CD4-positive, alpha-beta memory T cell (primary cell): ENCODE results near the gene MACROD2. TPM values are rescaled to one million over a fixed set of nuclear protein-coding genes. Genes with fewer than 3 reads are reported as not detected.

ENCODE experiments used
- CTCF ChIA-PET: fragments of 350-600 bp; sonication (Branson Sonifier 250); formaldehyde crosslinking; loops from one replicate; lab custom pipeline; 2021; ENCODE audit warnings: inconsistent platforms; ENCODE audit not compliant: partially characterized antibody; lab: Charles Lee
- POLR2A ChIA-PET: fragments of 350-600 bp; sonication (Branson Sonifier 250); formaldehyde crosslinking; loops from one replicate; lab custom pipeline; 2021; ENCODE audit not compliant: partially characterized antibody; lab: Charles Lee
- DNase-seq, 5 donors: peaks; one replicate each; pipeline versions ENCODE4 v3.0.0 to v3.0.0-alpha.2; 2020 to 2022; ENCODE audit warnings: mixed read lengths in 1 of 5
- H3K27ac ChIP-seq: one replicate; pipeline ENCODE4 v1.7.0; 2013; ENCODE audit warnings: low read depth, low read length
- H3K27me3 ChIP-seq: 2 replicates; pipeline ENCODE4 v1.7.0; 2013; ENCODE audit warnings: mild to moderate bottlenecking, low read length, moderate library complexity; ENCODE audit not compliant: insufficient read depth
- H3K36me3 ChIP-seq: 2 replicates; pipeline ENCODE4 v1.7.0; 2013; ENCODE audit warnings: mild to moderate bottlenecking, low read length, moderate library complexity; ENCODE audit not compliant: insufficient read depth
- H3K4me1 ChIP-seq: 2 replicates; pipeline ENCODE4 v1.7.0; 2013; ENCODE audit warnings: mild to moderate bottlenecking, low read length, moderate library complexity; ENCODE audit not compliant: insufficient read depth
- H3K4me3 ChIP-seq, 2 donors: one replicate each; pipeline ENCODE4 v1.7.0; 2013; ENCODE audit warnings: low read length in 2 of 2, mild to moderate bottlenecking in 1 of 2
- H3K9me3 ChIP-seq, 2 donors: one replicate each; pipeline ENCODE4 v1.7.0; 2013; ENCODE audit warnings: low read length in 2 of 2, control low read depth in 1 of 2; ENCODE audit not compliant: control insufficient read depth in 1 of 2
- H3K27ac Mint-ChIP-seq, 7 donors: one replicate each; pipeline ENCODE4 v1.8.0; 2020 to 2021; ENCODE audit warnings: mixed read lengths in 7 of 7, mild to moderate bottlenecking in 6 of 7, inconsistent platforms in 3 of 7, moderate library complexity in 3 of 7
- H3K27me3 Mint-ChIP-seq, 2 donors: one replicate each; pipeline ENCODE4 v1.8.0; 2020 to 2021; ENCODE audit warnings: mixed read lengths in 2 of 2
- H3K36me3 Mint-ChIP-seq, 2 donors: one replicate each; pipeline ENCODE4 v1.8.0; 2020 to 2021; ENCODE audit warnings: mixed read lengths in 2 of 2, inconsistent platforms in 1 of 2, mild to moderate bottlenecking in 1 of 2
- H3K4me1 Mint-ChIP-seq, 4 donors: one replicate each; pipeline ENCODE4 v1.8.0; 2020 to 2021; ENCODE audit warnings: mixed read lengths in 4 of 4, mild to moderate bottlenecking in 1 of 4
- H3K4me3 Mint-ChIP-seq, 8 donors: one replicate each; pipeline ENCODE4 v1.8.0; 2020 to 2021; ENCODE audit warnings: mixed read lengths in 8 of 8, mild to moderate bottlenecking in 7 of 8, moderate library complexity in 6 of 8, inconsistent platforms in 3 of 8
- H3K9me3 Mint-ChIP-seq, 8 donors: one replicate each; pipeline ENCODE4 v1.8.0; 2020 to 2021; ENCODE audit warnings: mixed read lengths in 8 of 8, mild to moderate bottlenecking in 5 of 8, inconsistent platforms in 3 of 8, moderate library complexity in 1 of 8
- intact Hi-C: fragments of 100-400 bp; cut with micrococcal nuclease; formaldehyde crosslinking; loops from one replicate; pipeline ENCODE4 v1.15.1; 2023
- polyA plus RNA-seq, 2 donors: library from polyadenylated mRNA; unstranded; fragments of 300-500 nt; fragmentation: Illumina TruSeq; gene quantifications; one replicate each; pipeline ENCODE4 v1.2.3, GENCODE V29; 2021
- total RNA-seq, 2 experiments: library from RNA; stranded (reverse); gene quantifications; one replicate each; pipeline ENCODE4 v1.2.3, GENCODE V29; 2021

The MACROD2 gene
- total and polyA plus RNA-seq, 4 experiments from 2014 or later = not detected

DNA sequence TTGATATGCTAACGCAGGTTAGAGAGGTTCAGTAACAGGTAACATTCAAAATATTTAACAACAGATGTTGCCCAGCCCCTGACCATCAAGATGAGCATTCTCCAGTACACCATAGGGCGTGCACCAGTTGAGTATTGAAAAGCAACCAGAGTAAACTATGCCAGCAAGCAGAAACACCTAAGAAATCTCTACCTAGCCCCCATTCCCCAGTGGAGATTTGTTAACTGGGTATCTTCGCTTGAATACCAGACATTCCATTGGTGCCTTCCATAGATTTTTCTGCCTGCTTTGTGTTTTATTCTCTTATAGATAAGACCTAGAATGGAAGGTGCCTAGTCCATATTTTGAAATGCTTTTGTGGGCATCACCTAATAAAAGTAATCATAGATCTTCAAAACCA is 1954.1 kb downstream of the MACROD2 start:
- Histone ChIP-seq H3K27ac (no peak overlapping the region), H3K4me1 (no peaks in the 10 kb centered on the region), H3K36me3 (no peaks in the 10 kb centered on the region), H3K9me3 (no peaks in the 10 kb centered on the region), H3K27me3 (no peaks in the 10 kb centered on the region), H3K4me3 (no peak overlapping the region)
- intact Hi-C loops = no loop called here
- Mint-ChIP-seq H3K36me3 (no peaks in the 10 kb centered on the region), H3K4me3 (no peak overlapping the region), H3K4me1 (no peaks in the 10 kb centered on the region), H3K27me3 (no peaks in the 10 kb centered on the region), H3K9me3 (peaks cover 0 to 10% (median 4%) of the 10 kb centered on the region in 8 donors), H3K27ac (no peak overlapping the region)
- no peak for DNase-seq
- CTCF ChIA-PET = no interaction called here
- POLR2A ChIA-PET = no interaction called here

DNA sequence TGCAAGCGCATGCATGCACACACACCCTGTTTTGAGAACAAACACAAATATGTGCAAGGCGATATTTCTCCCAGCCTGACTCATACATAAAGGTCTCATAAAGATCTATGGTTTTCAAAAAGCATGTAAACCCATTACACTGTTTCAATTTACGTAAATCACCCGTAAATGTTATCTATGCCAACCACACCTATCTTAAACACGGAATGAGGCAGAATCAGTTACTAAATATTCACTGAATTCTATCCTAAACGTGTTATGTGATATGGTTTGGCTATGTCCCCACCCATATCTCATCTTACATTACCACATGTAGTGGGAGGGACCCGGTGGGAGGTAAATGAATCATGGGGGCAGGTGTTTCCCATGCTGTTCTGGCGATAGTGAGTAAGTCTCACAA is 1956.3 kb downstream of the MACROD2 start:
- H3K36me3 ChIP-seq = no peaks in the 10 kb centered on the region
- H3K9me3 Mint-ChIP-seq = peaks cover 0 to 10% (median 2%) of the 10 kb centered on the region in 8 donors
- H3K4me1 ChIP-seq = no peaks in the 10 kb centered on the region
- no peak overlapping the region for H3K27ac ChIP-seq
- ChIA-PET CTCF (no interaction called here), POLR2A (no interaction called here)
- H3K27ac Mint-ChIP-seq = no peak overlapping the region
- H3K36me3 Mint-ChIP-seq = no peaks in the 10 kb centered on the region
- DNase-seq = no peak
- H3K4me1 Mint-ChIP-seq = no peaks in the 10 kb centered on the region
- H3K9me3 ChIP-seq = no peaks in the 10 kb centered on the region
- H3K4me3 Mint-ChIP-seq = no peak overlapping the region
- intact Hi-C loops = no loop called here
- no peak overlapping the region for H3K4me3 ChIP-seq
- no peaks in the 10 kb centered on the region for H3K27me3 Mint-ChIP-seq
- H3K27me3 ChIP-seq = no peaks in the 10 kb centered on the region

DNA sequence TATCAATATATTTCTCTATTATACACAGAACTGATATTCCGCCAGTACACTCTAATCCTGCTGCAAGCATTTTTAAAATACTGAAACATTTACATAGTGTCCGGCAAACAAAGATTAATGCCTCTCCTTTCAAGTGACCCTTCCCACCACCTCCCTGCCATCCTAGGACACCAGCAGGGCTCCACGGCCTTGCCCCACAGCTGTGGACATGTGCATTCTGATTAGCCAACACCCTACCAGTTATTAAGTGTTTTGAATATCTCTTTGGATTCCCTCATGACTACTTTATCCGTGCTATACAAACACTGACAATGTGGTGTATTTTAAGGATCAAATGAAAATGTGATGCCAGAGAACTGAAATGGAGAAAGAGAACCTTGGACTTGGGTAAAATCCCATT is 1962.8 kb downstream of the MACROD2 start:
- Mint-ChIP-seq H3K36me3 (no peaks in the 10 kb centered on the region), H3K9me3 (peaks cover 0 to 4% (median 2%) of the 10 kb centered on the region in 8 donors), H3K27ac (no peak overlapping the region), H3K4me1 (no peaks in the 10 kb centered on the region), H3K27me3 (no peaks in the 10 kb centered on the region), H3K4me3 (no peak overlapping the region)
- Histone ChIP-seq H3K27me3 (no peaks in the 10 kb centered on the region), H3K9me3 (no peaks in the 10 kb centered on the region), H3K27ac (no peak overlapping the region), H3K36me3 (no peaks in the 10 kb centered on the region), H3K4me3 (no peak overlapping the region), H3K4me1 (no peaks in the 10 kb centered on the region)
- DNase-seq = no peak
- ChIA-PET CTCF (no interaction called here), POLR2A (no interaction called here)
- intact Hi-C loops = no loop called here

- Mint-ChIP-seq H3K36me3 (no peaks in the 10 kb centered on the region), H3K4me1 (no peaks in the 10 kb centered on the region), H3K9me3 (peaks cover 0 to 6% (median 4%) of the 10 kb centered on the region in 8 donors), H3K4me3 (no peak overlapping the region), H3K27ac (no peak overlapping the region), H3K27me3 (no peaks in the 10 kb centered on the region)
- ChIA-PET CTCF (no interaction called here), POLR2A (no interaction called here)
- intact Hi-C loops = no loop called here
- Histone ChIP-seq H3K27me3 (no peaks in the 10 kb centered on the region), H3K9me3 (no peaks in the 10 kb centered on the region), H3K4me1 (no peaks in the 10 kb centered on the region), H3K27ac (no peak overlapping the region), H3K4me3 (no peak overlapping the region), H3K36me3 (no peaks in the 10 kb centered on the region)
- no peak for DNase-seq
Observed at GRCh38 chr20:15965165-15965564, 1969.8 kb downstream of the MACROD2 start.

DNA sequence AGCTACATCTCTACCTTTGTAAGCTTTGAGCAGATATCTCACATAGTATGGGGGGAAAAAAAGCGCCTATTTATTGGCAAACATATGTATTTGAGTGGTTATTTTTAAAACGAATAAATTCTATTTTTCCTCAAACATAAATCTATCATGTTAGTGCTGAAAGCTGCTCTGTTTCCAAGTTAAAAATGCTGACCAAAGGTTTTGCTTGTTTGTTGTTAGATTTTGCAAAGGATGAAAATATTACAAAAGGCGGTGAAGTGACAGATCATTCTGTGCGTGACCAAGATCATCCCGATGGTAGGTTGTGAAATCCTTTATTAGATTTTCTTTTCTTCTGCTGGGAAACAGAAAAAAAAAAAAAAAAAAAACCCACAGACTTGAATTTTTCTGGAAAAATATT is 1972.0 kb downstream of the MACROD2 start:
- intact Hi-C loops = no loop called here
- H3K36me3 ChIP-seq = no peaks in the 10 kb centered on the region
- CTCF ChIA-PET = no interaction called here
- no peak overlapping the region for H3K27ac Mint-ChIP-seq
- no peak overlapping the region for H3K27ac ChIP-seq
- H3K4me1 ChIP-seq = no peaks in the 10 kb centered on the region
- no peaks in the 10 kb centered on the region for H3K4me1 Mint-ChIP-seq
- H3K27me3 ChIP-seq = no peaks in the 10 kb centered on the region
- H3K4me3 ChIP-seq = no peak overlapping the region
- H3K9me3 Mint-ChIP-seq = peaks cover 0 to 15% (median 9%) of the 10 kb centered on the region in 8 donors
- DNase-seq = no peak
- no peaks in the 10 kb centered on the region for H3K27me3 Mint-ChIP-seq
- H3K9me3 ChIP-seq = no peaks in the 10 kb centered on the region
- POLR2A ChIA-PET = no interaction called here
- H3K4me3 Mint-ChIP-seq = no peak overlapping the region
- no peaks in the 10 kb centered on the region for H3K36me3 Mint-ChIP-seq

DNA sequence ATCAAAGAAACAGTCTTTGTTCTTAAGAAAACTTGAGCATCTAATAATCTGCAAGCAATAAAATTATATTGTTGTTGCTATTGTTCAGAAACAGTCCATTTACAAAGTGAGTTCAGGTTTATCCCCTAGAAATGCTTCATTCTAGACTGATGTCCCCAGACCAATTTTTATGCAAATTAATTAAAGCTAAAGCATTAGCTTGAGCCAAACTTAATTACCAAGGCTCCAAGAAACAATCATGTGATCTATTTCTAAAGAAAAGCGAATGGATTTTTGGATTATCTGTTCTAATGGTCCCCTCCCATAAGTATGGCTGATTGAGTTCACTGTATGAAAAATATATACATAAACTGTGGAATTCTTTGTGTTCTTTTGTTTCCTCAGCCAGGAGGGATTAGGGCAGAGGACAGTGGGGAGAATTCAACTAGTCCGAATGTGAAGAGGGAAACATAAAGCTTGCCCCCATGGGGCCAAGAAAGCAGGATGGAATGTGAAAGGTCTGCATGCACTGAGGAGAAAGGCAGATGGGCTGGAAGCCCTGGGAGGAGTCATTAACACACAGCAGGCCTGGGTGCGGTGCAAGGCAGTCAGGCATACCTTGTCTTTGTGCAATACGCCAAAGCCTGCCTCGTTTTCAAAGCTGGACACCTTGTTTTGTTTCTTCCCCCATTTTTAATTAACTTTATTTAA is 1980.9 kb downstream of the MACROD2 start:
- Mint-ChIP-seq H3K9me3 (peaks cover 0 to 16% (median 6%) of the 10 kb centered on the region in 8 donors), H3K4me3 (no peak overlapping the region), H3K27ac (no peak overlapping the region), H3K36me3 (no peaks in the 10 kb centered on the region), H3K4me1 (no peaks in the 10 kb centered on the region), H3K27me3 (no peaks in the 10 kb centered on the region)
- DNase-seq = no peak
- Histone ChIP-seq H3K36me3 (no peaks in the 10 kb centered on the region), H3K27ac (no peak overlapping the region), H3K27me3 (no peaks in the 10 kb centered on the region), H3K4me1 (no peaks in the 10 kb centered on the region), H3K4me3 (no peak overlapping the region), H3K9me3 (no peaks in the 10 kb centered on the region)
- ChIA-PET CTCF (no interaction called here), POLR2A (no interaction called here)
- intact Hi-C loops = no loop called here

GRCh38 chr20:15977026-15977425 is 1981.7 kb downstream of the MACROD2 start:
- Mint-ChIP-seq H3K27ac (no peak overlapping the region), H3K27me3 (no peaks in the 10 kb centered on the region), H3K4me3 (no peak overlapping the region), H3K9me3 (peaks cover 0 to 8% (median 3%) of the 10 kb centered on the region in 8 donors), H3K4me1 (no peaks in the 10 kb centered on the region), H3K36me3 (no peaks in the 10 kb centered on the region)
- ChIA-PET POLR2A (no interaction called here), CTCF (no interaction called here)
- intact Hi-C loops = no loop called here
- Histone ChIP-seq H3K9me3 (no peaks in the 10 kb centered on the region), H3K27ac (no peak overlapping the region), H3K36me3 (no peaks in the 10 kb centered on the region), H3K4me1 (no peaks in the 10 kb centered on the region), H3K27me3 (no peaks in the 10 kb centered on the region), H3K4me3 (no peak overlapping the region)
- DNase-seq = no peak
